HEK293 (cell line): Measurements from ENCODE around the gene CDK17.

Source experiments
- BCL6B ChIP-seq: fragments of 450-650 bp; formaldehyde crosslinking; IDR thresholded peaks from 2 replicates; pipeline ENCODE4 v1.5.1; 2017; ENCODE audit warnings: missing biosample characterization, missing genetic modification characterization
- SCRT2 ChIP-seq: fragments of 450-650 bp; formaldehyde crosslinking; IDR thresholded peaks from 2 replicates; pipeline ENCODE4 v1.5.1; 2016; ENCODE audit warnings: missing biosample characterization, missing genetic modification characterization
- ZBTB48 ChIP-seq: fragments of 450-650 bp; formaldehyde crosslinking; IDR thresholded peaks from 2 replicates; pipeline ENCODE4 v1.5.1; 2016; ENCODE audit warnings: missing biosample characterization, missing genetic modification characterization
- ZNF140 ChIP-seq: fragments of 450-650 bp; formaldehyde crosslinking; IDR thresholded peaks from 2 replicates; pipeline ENCODE4 v1.5.1; 2016; ENCODE audit warnings: missing biosample characterization, missing genetic modification characterization
- ZNF274 ChIP-seq, 2 experiments: fragments of 200-500 bp in 1 of 2; fragments of 450-650 bp in 1 of 2; sonication (Bioruptor generic) in 1 of 2; formaldehyde crosslinking in 1 of 2; IDR thresholded peaks; 2 replicates each; pipeline versions ENCODE4 v1.5.1 to v1.6.1; 2014 to 2016; ENCODE audit warnings: borderline replicate concordance in 1 of 2, inconsistent platforms in 1 of 2, low read length in 1 of 2, missing biosample characterization in 1 of 2, missing genetic modification characterization in 1 of 2
- ZNF311 ChIP-seq: fragments of 450-650 bp; formaldehyde crosslinking; IDR thresholded peaks from 2 replicates; pipeline ENCODE4 v1.5.1; 2017; ENCODE audit warnings: missing biosample characterization, missing genetic modification characterization, borderline replicate concordance
- ZNF391 ChIP-seq: fragments of 450-650 bp; formaldehyde crosslinking; IDR thresholded peaks from 2 replicates; pipeline ENCODE4 v1.5.1; 2016; ENCODE audit warnings: low read depth, missing biosample characterization, missing genetic modification characterization, borderline replicate concordance
- ZNF560 ChIP-seq: fragments of 450-650 bp; formaldehyde crosslinking; IDR thresholded peaks from 2 replicates; pipeline ENCODE4 v1.5.1; 2017; ENCODE audit warnings: missing biosample characterization, missing genetic modification characterization, borderline replicate concordance
- ZNF561 ChIP-seq: fragments of 450-650 bp; IDR thresholded peaks from 2 replicates; pipeline ENCODE4 v1.5.1; 2018; ENCODE audit warnings: missing biosample characterization, missing genetic modification characterization, borderline replicate concordance
- ZNF747 ChIP-seq: fragments of 450-650 bp; formaldehyde crosslinking; IDR thresholded peaks from 2 replicates; pipeline ENCODE4 v1.5.1; 2016; ENCODE audit warnings: missing biosample characterization, missing genetic modification characterization
- TF ChIP-seq, protein P1 (sequence below): fragments of 450-650 bp; formaldehyde crosslinking; IDR thresholded peaks from 2 replicates; pipeline ENCODE4 v1.5.1; 2016; ENCODE audit warnings: missing biosample characterization, missing genetic modification characterization
- TF ChIP-seq, protein P2 (sequence below): fragments of 450-650 bp; formaldehyde crosslinking; IDR thresholded peaks from 2 replicates; pipeline ENCODE4 v1.5.1; 2016; ENCODE audit warnings: missing biosample characterization, missing genetic modification characterization
- TF ChIP-seq, protein P3 (sequence below): fragments of 450-650 bp; formaldehyde crosslinking; IDR thresholded peaks from 2 replicates; pipeline ENCODE4; 2016; ENCODE audit warnings: missing biosample characterization, missing genetic modification characterization
- TF ChIP-seq, protein P4 (sequence below): fragments of 450-650 bp; formaldehyde crosslinking; IDR thresholded peaks from 2 replicates; pipeline ENCODE4 v1.5.1; 2016; ENCODE audit warnings: missing biosample characterization, missing genetic modification characterization, low read depth

- TF ChIP-seq, protein P1, sequence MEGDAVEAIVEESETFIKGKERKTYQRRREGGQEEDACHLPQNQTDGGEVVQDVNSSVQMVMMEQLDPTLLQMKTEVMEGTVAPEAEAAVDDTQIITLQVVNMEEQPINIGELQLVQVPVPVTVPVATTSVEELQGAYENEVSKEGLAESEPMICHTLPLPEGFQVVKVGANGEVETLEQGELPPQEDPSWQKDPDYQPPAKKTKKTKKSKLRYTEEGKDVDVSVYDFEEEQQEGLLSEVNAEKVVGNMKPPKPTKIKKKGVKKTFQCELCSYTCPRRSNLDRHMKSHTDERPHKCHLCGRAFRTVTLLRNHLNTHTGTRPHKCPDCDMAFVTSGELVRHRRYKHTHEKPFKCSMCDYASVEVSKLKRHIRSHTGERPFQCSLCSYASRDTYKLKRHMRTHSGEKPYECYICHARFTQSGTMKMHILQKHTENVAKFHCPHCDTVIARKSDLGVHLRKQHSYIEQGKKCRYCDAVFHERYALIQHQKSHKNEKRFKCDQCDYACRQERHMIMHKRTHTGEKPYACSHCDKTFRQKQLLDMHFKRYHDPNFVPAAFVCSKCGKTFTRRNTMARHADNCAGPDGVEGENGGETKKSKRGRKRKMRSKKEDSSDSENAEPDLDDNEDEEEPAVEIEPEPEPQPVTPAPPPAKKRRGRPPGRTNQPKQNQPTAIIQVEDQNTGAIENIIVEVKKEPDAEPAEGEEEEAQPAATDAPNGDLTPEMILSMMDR = no peak
- no peak for TF ChIP-seq ZNF391 (tag by site-specific recombination)
- TF ChIP-seq ZNF140 (tag by site-specific recombination) = no peak
- TF ChIP-seq SCRT2 (tag by site-specific recombination) = no peak
- TF ChIP-seq, protein P2, sequence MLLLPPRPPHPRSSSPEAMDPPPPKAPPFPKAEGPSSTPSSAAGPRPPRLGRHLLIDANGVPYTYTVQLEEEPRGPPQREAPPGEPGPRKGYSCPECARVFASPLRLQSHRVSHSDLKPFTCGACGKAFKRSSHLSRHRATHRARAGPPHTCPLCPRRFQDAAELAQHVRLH = no peak
- TF ChIP-seq ZBTB48 (tag by site-specific recombination) = no peak
- TF ChIP-seq, protein P3, sequence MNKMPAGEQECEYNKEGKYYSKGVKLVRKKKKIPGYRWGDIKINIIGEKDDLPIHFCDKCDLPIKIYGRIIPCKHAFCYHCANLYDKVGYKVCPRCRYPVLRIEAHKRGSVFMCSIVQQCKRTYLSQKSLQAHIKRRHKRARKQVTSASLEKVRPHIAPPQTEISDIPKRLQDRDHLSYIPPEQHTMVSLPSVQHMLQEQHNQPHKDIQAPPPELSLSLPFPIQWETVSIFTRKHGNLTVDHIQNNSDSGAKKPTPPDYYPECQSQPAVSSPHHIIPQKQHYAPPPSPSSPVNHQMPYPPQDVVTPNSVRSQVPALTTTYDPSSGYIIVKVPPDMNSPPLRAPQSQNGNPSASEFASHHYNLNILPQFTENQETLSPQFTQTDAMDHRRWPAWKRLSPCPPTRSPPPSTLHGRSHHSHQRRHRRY (tag by site-specific recombination) = no peak
- no peak for TF ChIP-seq ZNF747 (tag by site-specific recombination)
- no peak for TF ChIP-seq ZNF561 (tag by site-specific recombination)
- TF ChIP-seq ZNF311 (tag by site-specific recombination) = no peak
- TF ChIP-seq, protein P4, sequence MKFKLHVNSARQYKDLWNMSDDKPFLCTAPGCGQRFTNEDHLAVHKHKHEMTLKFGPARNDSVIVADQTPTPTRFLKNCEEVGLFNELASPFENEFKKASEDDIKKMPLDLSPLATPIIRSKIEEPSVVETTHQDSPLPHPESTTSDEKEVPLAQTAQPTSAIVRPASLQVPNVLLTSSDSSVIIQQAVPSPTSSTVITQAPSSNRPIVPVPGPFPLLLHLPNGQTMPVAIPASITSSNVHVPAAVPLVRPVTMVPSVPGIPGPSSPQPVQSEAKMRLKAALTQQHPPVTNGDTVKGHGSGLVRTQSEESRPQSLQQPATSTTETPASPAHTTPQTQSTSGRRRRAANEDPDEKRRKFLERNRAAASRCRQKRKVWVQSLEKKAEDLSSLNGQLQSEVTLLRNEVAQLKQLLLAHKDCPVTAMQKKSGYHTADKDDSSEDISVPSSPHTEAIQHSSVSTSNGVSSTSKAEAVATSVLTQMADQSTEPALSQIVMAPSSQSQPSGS (tag by site-specific recombination) = no peak
- no peak for TF ChIP-seq BCL6B (tag by site-specific recombination)
- no peak for TF ChIP-seq ZNF274 (IDR thresholded peaks at IDR 0.05; ENCODE audit: low read length)
- TF ChIP-seq ZNF274 (tag by site-specific recombination; IDR thresholded peaks at IDR 0.05; ENCODE audit: borderline replicate concordance) = no peak
- TF ChIP-seq ZNF560 = no peak
Observed at GRCh38 chr12:96246926-96247505, 153.2 kb downstream of the CDK17 start.
